Measurements from ENCODE around the gene AGMO.

AGMO gene

DNA sequence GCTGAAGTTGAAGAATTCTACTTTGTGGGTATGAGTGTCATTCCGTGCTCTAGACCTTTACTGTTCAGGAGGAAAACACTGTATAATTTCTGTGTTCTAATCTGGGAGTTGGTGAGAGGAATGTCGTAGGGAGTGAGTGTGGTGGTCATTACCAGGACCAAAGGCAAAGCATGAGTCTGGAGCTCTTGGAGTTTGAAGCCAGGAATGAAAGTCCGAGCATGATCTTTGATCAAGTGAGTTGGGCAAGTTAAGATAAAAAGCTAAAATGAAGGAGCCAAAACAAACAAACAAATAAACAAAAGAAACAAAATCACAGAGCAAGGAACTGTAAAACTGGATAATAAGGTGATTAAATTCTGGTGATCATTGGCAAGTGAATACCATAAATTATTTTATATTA lies 161.4 kb downstream of the AGMO start:
- no peaks in the 10 kb centered on the region for H4K20me1 ChIP-seq (ENCODE audit: low read depth, low read length)
- no peaks in the 10 kb centered on the region for H3K79me2 ChIP-seq (ENCODE audit: insufficient read depth, low read length)
- H2AFZ ChIP-seq (ENCODE audit: low read depth, low read length, severe bottlenecking): no peak overlapping the region
- H3K36me3 ChIP-seq (ENCODE audit: low read length): no peaks in the 10 kb centered on the region
- peaks cover 6% of the 10 kb centered on the region; the same call in 1 of the 2 replicates for H3K9me3 ChIP-seq (ENCODE audit: insufficient read depth, low read length)
- no peak overlapping the region for H3K4me2 ChIP-seq (ENCODE audit: low read depth, low read length, poor library complexity, severe bottlenecking)
- no peak overlapping the region for H3K4me3 ChIP-seq (ENCODE audit: insufficient read depth, low read length, poor library complexity, severe bottlenecking)
- no peaks in the 10 kb centered on the region for H3K27me3 ChIP-seq (ENCODE audit: low read length)
- no peaks in the 10 kb centered on the region for H3K9me2 ChIP-seq (replicated peaks; ENCODE audit: insufficient read depth, low read length)
- TF ChIP-seq, protein P1, sequence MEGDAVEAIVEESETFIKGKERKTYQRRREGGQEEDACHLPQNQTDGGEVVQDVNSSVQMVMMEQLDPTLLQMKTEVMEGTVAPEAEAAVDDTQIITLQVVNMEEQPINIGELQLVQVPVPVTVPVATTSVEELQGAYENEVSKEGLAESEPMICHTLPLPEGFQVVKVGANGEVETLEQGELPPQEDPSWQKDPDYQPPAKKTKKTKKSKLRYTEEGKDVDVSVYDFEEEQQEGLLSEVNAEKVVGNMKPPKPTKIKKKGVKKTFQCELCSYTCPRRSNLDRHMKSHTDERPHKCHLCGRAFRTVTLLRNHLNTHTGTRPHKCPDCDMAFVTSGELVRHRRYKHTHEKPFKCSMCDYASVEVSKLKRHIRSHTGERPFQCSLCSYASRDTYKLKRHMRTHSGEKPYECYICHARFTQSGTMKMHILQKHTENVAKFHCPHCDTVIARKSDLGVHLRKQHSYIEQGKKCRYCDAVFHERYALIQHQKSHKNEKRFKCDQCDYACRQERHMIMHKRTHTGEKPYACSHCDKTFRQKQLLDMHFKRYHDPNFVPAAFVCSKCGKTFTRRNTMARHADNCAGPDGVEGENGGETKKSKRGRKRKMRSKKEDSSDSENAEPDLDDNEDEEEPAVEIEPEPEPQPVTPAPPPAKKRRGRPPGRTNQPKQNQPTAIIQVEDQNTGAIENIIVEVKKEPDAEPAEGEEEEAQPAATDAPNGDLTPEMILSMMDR (IDR thresholded peaks at IDR 0.05; ENCODE audit: insufficient read depth, low read length, poor library complexity, severe bottlenecking): no peak
- no peak for TF ChIP-seq EZH2phosphoT487 (conservative IDR thresholded peaks at IDR 0.05; ENCODE audit: low read length)
- no peak overlapping the region for H3K9ac ChIP-seq (ENCODE audit: low read length)
- no peak overlapping the region for H3K27ac ChIP-seq (ENCODE audit: low read depth, low read length)
- H3F3A ChIP-seq (ENCODE audit: insufficient read depth): no peaks in the 10 kb centered on the region

DNA sequence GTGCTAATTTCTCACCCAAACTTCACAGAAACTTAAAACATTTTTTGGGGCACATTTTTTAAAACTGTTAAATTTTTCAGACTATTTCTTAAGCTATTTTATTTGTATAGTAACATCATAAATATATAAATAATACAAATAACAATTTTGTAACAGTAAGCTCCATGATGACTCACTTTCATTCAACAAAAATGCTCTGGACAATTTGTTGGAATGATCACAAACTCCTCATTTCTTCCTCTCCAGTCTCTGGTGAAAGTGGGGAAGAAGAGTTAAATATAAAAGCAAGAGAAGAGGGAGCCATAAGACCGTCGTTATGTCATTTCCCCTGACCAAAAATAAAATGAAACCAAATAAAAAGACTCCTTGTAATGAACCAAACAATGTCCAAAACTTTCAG lies 162.4 kb downstream of the AGMO start:
- TF ChIP-seq, protein P1 (IDR thresholded peaks at IDR 0.05; ENCODE audit: insufficient read depth, low read length, poor library complexity, severe bottlenecking): no peak
- no peak for TF ChIP-seq EZH2phosphoT487 (conservative IDR thresholded peaks at IDR 0.05; ENCODE audit: low read length)
- Histone ChIP-seq H3K9me2 (replicated peaks; ENCODE audit: insufficient read depth, low read length) (no peaks in the 10 kb centered on the region), H3K9me3 (ENCODE audit: insufficient read depth, low read length) (peaks cover 9% of the 10 kb centered on the region; the same call in 1 of the 2 replicates), H3K36me3 (ENCODE audit: low read length) (no peaks in the 10 kb centered on the region), H2AFZ (ENCODE audit: low read depth, low read length, severe bottlenecking) (no peak overlapping the region), H3K9ac (ENCODE audit: low read length) (no peak overlapping the region), H3K27me3 (ENCODE audit: low read length) (no peaks in the 10 kb centered on the region), H3K4me2 (ENCODE audit: low read depth, low read length, poor library complexity, severe bottlenecking) (no peak overlapping the region), H3K79me2 (ENCODE audit: insufficient read depth, low read length) (no peaks in the 10 kb centered on the region), H4K20me1 (ENCODE audit: low read depth, low read length) (no peaks in the 10 kb centered on the region), H3F3A (ENCODE audit: insufficient read depth) (no peaks in the 10 kb centered on the region), H3K27ac (ENCODE audit: low read depth, low read length) (no peak overlapping the region), H3K4me3 (ENCODE audit: insufficient read depth, low read length, poor library complexity, severe bottlenecking) (no peak overlapping the region)

DNA sequence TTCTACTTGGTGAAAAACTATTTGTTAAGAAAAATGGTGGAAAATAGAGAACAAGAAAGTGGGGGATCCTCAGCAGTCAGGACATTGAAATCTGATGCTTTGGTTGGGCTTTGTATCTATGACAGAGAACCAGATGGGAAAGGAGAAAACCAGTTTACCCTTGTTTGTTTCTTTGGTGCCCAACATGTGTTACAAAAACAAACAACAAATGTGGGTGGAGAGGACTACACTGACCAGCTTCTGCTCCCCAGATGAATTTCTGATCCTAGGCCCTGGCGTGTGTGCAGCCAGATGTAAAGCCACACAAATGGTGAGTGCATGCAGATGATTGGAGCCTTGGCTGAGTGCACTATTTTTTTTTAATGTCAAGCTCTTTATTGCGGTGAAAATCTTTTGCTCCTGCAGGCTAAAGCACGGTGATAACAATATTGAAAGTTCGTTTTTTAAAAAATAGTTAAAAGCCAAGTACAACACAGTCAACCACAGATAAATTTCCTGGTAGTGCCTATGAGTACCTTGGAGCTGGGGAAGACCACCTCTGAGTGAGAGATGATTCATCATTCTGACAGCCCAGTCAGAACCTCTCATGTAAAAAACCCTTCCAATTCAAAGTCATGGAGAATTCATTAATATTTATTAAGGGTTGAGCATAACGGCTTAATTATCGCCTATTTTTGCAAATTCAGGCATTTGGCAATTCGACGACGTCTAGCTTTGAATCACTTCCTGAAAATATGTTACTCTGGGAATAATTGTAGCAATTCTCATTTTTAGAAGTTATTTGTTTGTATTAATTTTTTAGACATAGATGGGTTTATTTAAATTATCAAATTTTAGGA lies 163.7 kb downstream of the AGMO start:
- peaks cover 9% of the 10 kb centered on the region; the same call in 1 of the 2 replicates for H3K9me3 ChIP-seq (ENCODE audit: insufficient read depth, low read length)
- H3K4me3 ChIP-seq (ENCODE audit: insufficient read depth, low read length, poor library complexity, severe bottlenecking): no peak overlapping the region
- no peaks in the 10 kb centered on the region for H3K27me3 ChIP-seq (ENCODE audit: low read length)
- no peaks in the 10 kb centered on the region for H3K79me2 ChIP-seq (ENCODE audit: insufficient read depth, low read length)
- H3F3A ChIP-seq (ENCODE audit: insufficient read depth): no peaks in the 10 kb centered on the region
- no peak for TF ChIP-seq EZH2phosphoT487 (conservative IDR thresholded peaks at IDR 0.05; ENCODE audit: low read length)
- TF ChIP-seq, protein P1 (IDR thresholded peaks at IDR 0.05; ENCODE audit: insufficient read depth, low read length, poor library complexity, severe bottlenecking): no peak
- no peaks in the 10 kb centered on the region for H3K36me3 ChIP-seq (ENCODE audit: low read length)
- no peak overlapping the region for H3K4me2 ChIP-seq (ENCODE audit: low read depth, low read length, poor library complexity, severe bottlenecking)
- H4K20me1 ChIP-seq (ENCODE audit: low read depth, low read length): no peaks in the 10 kb centered on the region
- H2AFZ ChIP-seq (ENCODE audit: low read depth, low read length, severe bottlenecking): no peak overlapping the region
- H3K9me2 ChIP-seq (replicated peaks; ENCODE audit: insufficient read depth, low read length): no peaks in the 10 kb centered on the region
- no peak overlapping the region for H3K9ac ChIP-seq (ENCODE audit: low read length)
- no peak overlapping the region for H3K27ac ChIP-seq (ENCODE audit: low read depth, low read length)

All from SU-DHL-6 (cell line).